ENCODE measurements around the gene EFCAB6. TPM values are rescaled to one million over a fixed set of nuclear protein-coding genes. Genes with fewer than 3 reads are reported as not detected.

EFCAB6 gene
- total RNA-seq, 1 donor from 2014 or later = 1.8 TPM

- no peak for TF ChIP-seq CTCF (IDR thresholded peaks at IDR 0.05; ENCODE audit: borderline replicate concordance)
- intact Hi-C loops (cut with micrococcal nuclease) = no loop called here
- peaks cover 6% of the 10 kb centered on the region for H3K36me3 ChIP-seq
- H3K4me3 ChIP-seq = no peak overlapping the region
- peaks cover under 1% of the 10 kb centered on the region for H3K27me3 ChIP-seq (ENCODE audit: low read depth)
- H3K9me3 ChIP-seq (replicated peaks) = peaks cover 46% of the 10 kb centered on the region
- H3K4me1 ChIP-seq = no peaks in the 10 kb centered on the region
- no peak for DNase-seq
- H3K27ac ChIP-seq (replicated peaks) = no peak overlapping the region
Observed at GRCh38 chr22:43583501-43583900, 228.6 kb downstream of the EFCAB6 start.

- H3K4me1 ChIP-seq = no peaks in the 10 kb centered on the region
- peaks cover 6% of the 10 kb centered on the region for H3K36me3 ChIP-seq
- DNase-seq = no peak
- peaks cover 39% of the 10 kb centered on the region for H3K9me3 ChIP-seq (replicated peaks)
- TF ChIP-seq CTCF (IDR thresholded peaks at IDR 0.05; ENCODE audit: borderline replicate concordance) = no peak
- H3K27ac ChIP-seq (replicated peaks) = no peak overlapping the region
- intact Hi-C loops (cut with micrococcal nuclease) = no loop called here
- H3K27me3 ChIP-seq (ENCODE audit: low read depth) = peaks cover 9% of the 10 kb centered on the region
- no peak overlapping the region for H3K4me3 ChIP-seq
Observed at GRCh38 chr22:43582394-43582793, 229.7 kb downstream of the EFCAB6 start.

- H3K27ac ChIP-seq (replicated peaks) = no peak overlapping the region
- peaks cover 6% of the 10 kb centered on the region for H3K36me3 ChIP-seq
- TF ChIP-seq CTCF (IDR thresholded peaks at IDR 0.05; ENCODE audit: borderline replicate concordance) = no peak
- no peaks in the 10 kb centered on the region for H3K4me1 ChIP-seq
- intact Hi-C loops (cut with micrococcal nuclease) = no loop called here
- peaks cover 20% of the 10 kb centered on the region for H3K27me3 ChIP-seq (ENCODE audit: low read depth)
- H3K4me3 ChIP-seq = no peak overlapping the region
- H3K9me3 ChIP-seq (replicated peaks) = peaks cover 33% of the 10 kb centered on the region
- no peak for DNase-seq
Observed at GRCh38 chr22:43580271-43580750, 231.8 kb downstream of the EFCAB6 start.

GRCh38 chr22:43574738-43575137 is 237.4 kb downstream of the EFCAB6 start:
- H3K4me1 ChIP-seq = no peaks in the 10 kb centered on the region
- no peak overlapping the region for H3K27ac ChIP-seq (replicated peaks)
- TF ChIP-seq CTCF (IDR thresholded peaks at IDR 0.05; ENCODE audit: borderline replicate concordance) = no peak
- no peak for DNase-seq
- intact Hi-C loops (cut with micrococcal nuclease) = no loop called here
- no peaks in the 10 kb centered on the region for H3K36me3 ChIP-seq
- H3K4me3 ChIP-seq = no peak overlapping the region
- no peaks in the 10 kb centered on the region for H3K9me3 ChIP-seq (replicated peaks)
- H3K27me3 ChIP-seq (ENCODE audit: low read depth) = peaks cover 36% of the 10 kb centered on the region

- DNase-seq = no peak
- no peak for TF ChIP-seq CTCF (IDR thresholded peaks at IDR 0.05; ENCODE audit: borderline replicate concordance)
- Histone ChIP-seq H3K4me1 (no peaks in the 10 kb centered on the region), H3K27me3 (ENCODE audit: low read depth) (peaks cover 30% of the 10 kb centered on the region), H3K4me3 (no peak overlapping the region), H3K9me3 (replicated peaks) (no peaks in the 10 kb centered on the region), H3K36me3 (no peaks in the 10 kb centered on the region), H3K27ac (replicated peaks) (no peak overlapping the region)
- intact Hi-C loops (cut with micrococcal nuclease) = no loop called here
Observed at GRCh38 chr22:43572710-43573109, 239.4 kb downstream of the EFCAB6 start.
